GM18867 (cell line): ENCODE measurements around the gene SLC26A6.

ENCODE experiments used
- ATAC-seq: cut with Tn5 transposase; IDR thresholded peaks from one replicate; pipeline ENCODE4 v1.9.1; 2021; ENCODE audit warnings: mild to moderate bottlenecking, moderate library complexity; ENCODE audit not compliant: unreplicated experiment

Gene SLC26A6

GRCh38 chr3:48599509-48600285 is 35.6 kb downstream of the SLC26A6 start:
- ATAC-seq = no peak

- no peak for ATAC-seq
Observed at GRCh38 chr3:48599077-48599501, 36.2 kb downstream of the SLC26A6 start.

GRCh38 chr3:48598323-48599076 is 36.8 kb downstream of the SLC26A6 start:
- no peak for ATAC-seq

- ATAC-seq = no peak
Observed at GRCh38 chr3:48597408-48597800, 37.9 kb downstream of the SLC26A6 start.

DNA sequence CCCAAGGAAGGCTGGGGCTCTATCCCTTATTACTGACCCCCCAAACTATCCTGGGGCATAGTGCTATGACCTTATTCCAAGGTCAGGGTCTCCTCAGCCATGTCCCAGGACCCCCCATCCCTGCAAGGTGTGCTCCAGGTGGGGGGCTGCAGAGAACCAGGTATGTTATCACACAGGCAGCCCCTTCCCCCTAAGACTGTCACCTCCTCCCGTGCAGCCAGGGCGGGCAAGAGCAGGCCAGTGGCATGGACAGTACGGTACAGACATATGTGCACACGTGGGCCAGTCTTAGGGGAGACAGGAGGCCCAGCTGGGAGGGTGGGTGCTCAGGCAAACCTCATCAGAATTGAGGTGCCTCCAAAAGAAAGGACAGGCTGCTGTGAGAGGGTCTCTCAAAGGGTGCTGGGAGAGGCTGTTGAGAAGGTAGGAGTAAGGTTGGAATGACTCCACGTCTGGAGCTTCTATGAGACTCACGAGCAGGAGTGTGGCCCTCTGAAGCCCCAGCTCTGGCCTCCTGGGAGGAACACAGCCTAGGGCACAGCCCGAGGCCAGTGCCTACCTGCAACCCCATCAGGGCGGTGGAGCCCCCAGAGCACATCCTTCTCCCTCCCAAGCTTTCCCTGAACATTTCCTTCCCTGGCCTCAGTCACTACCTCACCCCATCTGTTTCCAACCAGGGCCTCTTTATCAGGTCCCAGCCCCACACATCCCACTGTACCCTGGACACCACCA is 38.4 kb downstream of the SLC26A6 start:
- ATAC-seq = no peak

- no peak for ATAC-seq
Observed at GRCh38 chr3:48596157-48596556, 39.1 kb downstream of the SLC26A6 start.

- no peak for ATAC-seq
Observed at GRCh38 chr3:48595526-48596121, 39.6 kb downstream of the SLC26A6 start.

GRCh38 chr3:48595075-48595525 is 40.2 kb downstream of the SLC26A6 start, which contains the start of gene COL7A1:
Gene COL7A1 (minus strand): TSS chr3:48595329. CDS start chr3:48595159, 170 bp downstream.
- ATAC-seq = no peak

DNA sequence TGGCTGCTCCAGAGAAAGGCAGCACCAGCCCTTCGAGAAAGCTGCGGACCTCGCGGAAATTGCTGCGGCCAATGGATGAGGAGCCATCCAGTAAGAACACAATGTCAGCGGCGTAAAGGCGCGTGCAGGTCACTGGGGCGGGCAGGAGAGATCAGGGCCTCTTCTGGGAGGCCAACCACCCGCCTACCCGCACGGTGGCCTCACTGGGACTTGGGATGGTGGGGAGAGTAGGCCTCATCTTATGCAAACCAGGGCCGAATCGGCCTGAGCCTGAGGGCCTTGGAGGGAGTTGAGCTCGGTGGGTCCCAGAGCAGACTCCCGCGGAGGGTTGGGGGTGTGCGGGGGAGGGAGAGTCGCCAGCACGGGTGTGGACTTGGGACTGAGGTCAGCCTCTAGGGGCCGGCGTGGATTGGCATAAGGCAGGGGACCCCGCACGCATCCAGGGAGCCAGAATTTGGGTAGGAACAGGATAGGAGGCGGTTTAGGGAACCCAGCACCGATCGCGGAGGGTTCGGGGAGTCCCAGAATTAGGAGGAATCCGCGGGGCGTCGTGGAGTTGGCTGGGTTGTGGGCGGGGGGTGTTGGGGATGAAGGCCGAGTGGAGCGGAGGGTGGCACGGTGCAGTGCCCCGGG is 40.7 kb downstream of the SLC26A6 start:
- no peak for ATAC-seq

- no peak for ATAC-seq
Observed at GRCh38 chr3:48593337-48593736, 41.9 kb downstream of the SLC26A6 start.

- no peak for ATAC-seq
Observed at GRCh38 chr3:48592519-48593087, 42.7 kb downstream of the SLC26A6 start.

DNA sequence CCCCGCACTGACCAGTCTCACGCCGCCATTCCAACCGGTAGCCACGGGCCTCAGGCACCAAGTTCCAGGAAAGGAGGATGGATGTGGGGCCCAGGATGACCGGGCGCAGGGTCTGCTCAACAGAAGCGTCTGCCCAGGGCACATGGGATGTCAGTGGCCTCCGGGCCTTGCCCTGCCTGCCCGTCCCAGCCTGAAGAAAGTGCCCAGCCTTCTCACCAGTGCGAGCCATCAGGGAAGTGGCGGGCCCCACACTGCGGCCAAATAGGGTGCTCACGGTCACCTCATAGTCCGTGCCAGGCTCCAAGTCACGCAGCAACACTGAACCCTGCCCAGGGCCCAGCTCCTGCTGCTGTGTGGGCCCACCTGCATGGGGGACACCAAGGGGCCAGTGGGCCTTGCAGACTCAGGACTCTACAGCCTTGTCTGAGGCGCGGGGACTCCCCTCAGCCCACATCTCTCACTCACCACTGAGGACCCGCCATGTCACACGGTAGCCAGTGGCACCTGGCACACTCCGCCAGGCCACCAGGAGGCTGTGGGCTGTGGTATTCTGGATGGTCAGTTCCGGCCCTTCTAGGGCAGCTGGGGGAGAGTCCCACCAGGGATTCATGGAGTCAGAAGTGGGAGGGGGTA is 43.3 kb downstream of the SLC26A6 start:
- ATAC-seq = no peak

DNA sequence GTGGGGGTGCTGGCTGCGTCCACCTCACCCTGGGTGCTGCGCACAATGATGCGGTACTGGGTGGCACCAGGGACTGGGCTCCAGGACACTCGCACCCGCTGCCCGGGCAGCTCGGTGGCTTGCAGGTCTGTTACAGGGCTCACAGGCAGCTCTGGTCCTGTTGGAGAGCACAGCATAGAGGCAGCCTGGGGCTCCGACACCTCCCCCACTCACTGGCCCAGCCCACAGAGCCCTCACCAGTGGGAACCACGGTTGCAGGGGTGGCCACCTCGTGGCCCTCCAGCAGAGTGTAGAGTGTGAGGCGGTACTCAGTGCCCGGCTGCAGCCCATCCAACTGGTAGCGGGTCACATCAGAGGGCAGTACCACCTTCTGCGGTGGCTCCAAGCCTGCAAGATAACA is 43.8 kb downstream of the SLC26A6 start:
- no peak for ATAC-seq

- ATAC-seq = no peak
Observed at GRCh38 chr3:48588230-48588629, 47.0 kb downstream of the SLC26A6 start.

GRCh38 chr3:48587686-48588085 is 47.6 kb downstream of the SLC26A6 start:
- no peak for ATAC-seq

DNA sequence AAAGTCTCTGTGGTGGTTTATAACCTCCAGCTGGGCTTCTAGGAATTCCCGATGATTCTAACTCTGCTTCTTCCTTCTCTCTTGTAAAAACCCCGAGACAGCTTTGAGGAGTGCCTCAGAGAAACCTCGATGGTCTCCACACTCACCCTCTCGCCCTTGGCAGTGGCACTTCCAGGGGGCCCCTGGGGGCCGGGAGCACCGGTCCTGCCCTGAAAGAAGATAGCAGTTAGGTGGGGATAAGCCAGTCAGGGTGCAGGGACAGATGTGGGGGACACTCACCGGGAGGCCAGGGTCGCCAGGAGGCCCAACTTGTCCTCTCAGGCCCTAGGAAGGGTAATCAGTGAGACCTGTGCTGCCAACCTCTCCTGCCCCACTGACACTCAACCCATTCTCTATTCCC is 49.9 kb downstream of the SLC26A6 start:
- ATAC-seq = no peak

DNA sequence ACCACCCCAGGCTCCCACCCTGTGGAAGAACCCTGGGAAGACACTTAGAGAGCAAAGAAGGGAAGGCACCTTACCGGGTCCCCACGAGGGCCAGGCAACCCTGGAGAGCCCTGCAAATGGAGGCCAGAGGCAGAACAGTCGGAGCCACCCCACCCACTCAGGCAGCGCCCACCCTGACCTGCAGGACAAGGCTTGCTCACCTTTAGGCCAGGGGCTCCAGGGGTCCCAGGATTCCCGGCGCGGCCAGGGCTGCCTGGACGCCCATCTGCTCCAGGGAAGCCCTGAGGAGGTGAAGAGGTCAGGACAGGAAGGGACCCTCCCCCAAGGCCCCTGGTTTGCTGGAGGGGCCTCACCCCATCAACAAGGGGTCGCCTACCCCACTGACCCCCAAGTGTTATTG is 50.4 kb downstream of the SLC26A6 start:
- ATAC-seq = no peak

DNA sequence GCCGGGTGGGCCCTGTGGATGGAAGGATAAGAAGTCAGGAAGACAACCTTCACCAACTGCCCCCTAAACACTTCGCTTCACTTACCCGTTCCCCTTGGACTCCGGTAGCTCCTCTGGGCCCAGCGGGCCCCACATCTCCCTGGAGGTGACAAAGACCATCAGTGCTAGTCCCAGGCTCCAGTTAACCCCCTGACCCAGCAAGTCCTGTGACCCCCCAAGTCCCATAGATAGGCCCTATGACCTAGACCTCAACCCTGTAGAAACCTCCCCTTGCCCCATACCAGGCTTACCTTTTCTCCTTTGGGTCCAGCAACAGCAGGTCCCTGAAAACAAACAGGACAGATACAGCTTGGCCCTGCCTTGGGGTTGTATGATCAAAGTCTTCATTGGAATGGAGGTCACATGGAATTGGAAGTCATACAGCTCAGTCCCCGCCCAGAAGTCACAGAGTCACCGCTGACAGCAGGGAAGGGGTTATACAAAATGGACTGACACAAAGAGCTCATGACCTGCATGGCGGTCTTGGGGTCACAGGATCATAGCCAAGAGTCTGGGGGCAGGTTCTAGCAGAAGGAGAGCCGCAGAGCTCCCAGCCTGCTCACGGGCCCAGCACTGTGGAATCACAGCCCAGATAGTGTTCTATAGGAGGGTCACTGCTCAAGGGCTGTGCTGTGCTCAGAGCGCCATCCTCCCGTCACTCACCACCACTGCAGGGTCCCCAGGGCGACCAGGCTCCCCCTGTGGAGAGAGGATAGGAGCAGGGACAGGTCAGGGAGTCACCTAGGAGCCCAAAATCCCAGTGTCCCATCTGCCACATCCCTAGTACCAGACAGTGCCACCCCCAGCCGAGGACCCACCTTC is 53.4 kb downstream of the SLC26A6 start:
- ATAC-seq = no peak

DNA sequence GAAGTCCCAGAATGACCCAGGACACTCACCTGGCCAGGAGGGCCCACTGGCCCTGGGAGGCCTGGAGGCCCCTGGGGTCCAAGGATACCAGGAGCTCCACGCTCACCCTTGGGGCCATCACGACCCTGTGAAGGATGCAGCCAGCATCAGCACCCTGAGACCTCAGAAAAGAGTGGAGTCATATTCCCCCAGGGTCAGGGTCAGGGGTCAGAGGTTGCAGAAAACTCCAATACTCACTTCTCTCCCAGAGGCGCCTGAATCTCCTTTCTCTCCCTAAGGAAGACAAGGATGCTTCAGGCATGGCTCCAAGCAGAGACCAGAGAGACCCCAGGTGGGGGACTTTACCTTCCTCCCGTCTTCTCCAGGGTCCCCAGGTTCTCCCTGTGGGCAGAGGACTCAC is 58.6 kb downstream of the SLC26A6 start:
- ATAC-seq = no peak
